Spinal cord (tissue), 10 donors: ENCODE measurements around the gene WSCD1. TPM values are rescaled to one million over a fixed set of nuclear protein-coding genes. Genes with fewer than 3 reads are reported as not detected.

Experiments
- DNase-seq, 6 donors: peaks; one replicate each; pipeline versions ENCODE4 v3.0.0 to v3.0.0-alpha.2; 2013 to 2015; ENCODE audit warnings: low spot score in 6 of 6, low read depth in 4 of 6
- H3K27ac ChIP-seq: one replicate; pipeline ENCODE4 v1.5.1; 2013; ENCODE audit warnings: low read depth, low read length, control low read depth
- H3K27me3 ChIP-seq: one replicate; pipeline ENCODE4 v1.6.1; 2013; ENCODE audit warnings: low read length; ENCODE audit not compliant: control insufficient read depth, insufficient read depth
- H3K36me3 ChIP-seq: one replicate; pipeline ENCODE4 v1.6.1; 2013; ENCODE audit warnings: low read length; ENCODE audit not compliant: control insufficient read depth, insufficient read depth
- H3K4me1 ChIP-seq: one replicate; pipeline ENCODE4 v1.6.1; 2013; ENCODE audit warnings: low read length; ENCODE audit not compliant: control insufficient read depth, insufficient read depth
- H3K4me3 ChIP-seq: one replicate; pipeline ENCODE4 v1.5.1; 2013; ENCODE audit warnings: low read depth, low read length, control low read depth
- H3K9me3 ChIP-seq: one replicate; pipeline ENCODE4 v1.6.1; 2013; ENCODE audit warnings: low read length; ENCODE audit not compliant: control insufficient read depth, insufficient read depth
- WGBS: methylation state at CpG from one replicate; pipeline ENCODE4 v1.1.5; 2013; ENCODE audit warnings: missing lambda C conversion rate; ENCODE audit not compliant: insufficient coverage; 5-methylcytosine and 5-hydroxymethylcytosine counted together
- polyA plus RNA-seq, 2 donors: library from polyadenylated mRNA; unstranded; fragments of 120-200 nt; gene quantifications; one replicate each; pipeline ENCODE4 v1.2.1, GENCODE V29; 2013; ENCODE audit not compliant: insufficient read length in 2 of 2
- total RNA-seq, 2 donors: library from RNA; depleted of rRNA in 1 of 2; stranded (reverse); fragments of 120-200 nt in 1 of 2; fragments of >200 nt in 1 of 2; gene quantifications; one replicate each; pipeline versions ENCODE4 v1.2.3 to v1.2.4, GENCODE V29; 2013 to 2014
- donor health status: healthy.

WSCD1 gene
- total and polyA plus RNA-seq, 4 donors, result 24.1 to 69.2 (median 46.0) TPM

- H3K27ac ChIP-seq, result no peak overlapping the region
- H3K36me3 ChIP-seq, result no peaks in the 10 kb centered on the region
- H3K27me3 ChIP-seq, result no peaks in the 10 kb centered on the region
- no peaks in the 10 kb centered on the region for H3K9me3 ChIP-seq
- 100% methylated on average over 3 of the region's 3 CpGs for WGBS
- H3K4me1 ChIP-seq, result peaks cover 4% of the 10 kb centered on the region
- H3K4me3 ChIP-seq, result no peak overlapping the region
- no peak for DNase-seq
These were observed 15.8 kb upstream of the WSCD1 start for GRCh38 chr17:6054372-6054771.

GRCh38 chr17:6056104-6056503, 14.1 kb upstream of the WSCD1 start:
- WGBS, result 91% methylated on average over 1 of the region's 2 CpGs
- Histone ChIP-seq H3K4me1 (peaks cover 4% of the 10 kb centered on the region), H3K36me3 (no peaks in the 10 kb centered on the region), H3K27ac (no peak overlapping the region), H3K9me3 (no peaks in the 10 kb centered on the region), H3K4me3 (no peak overlapping the region), H3K27me3 (no peaks in the 10 kb centered on the region)
- DNase-seq, result no peak

GRCh38 chr17:6057562-6057961, 12.6 kb upstream of the WSCD1 start:
- Histone ChIP-seq H3K27ac (no peak overlapping the region), H3K9me3 (no peaks in the 10 kb centered on the region)
- WGBS, result 57% methylated on average over 7 of the region's 8 CpGs

DNA sequence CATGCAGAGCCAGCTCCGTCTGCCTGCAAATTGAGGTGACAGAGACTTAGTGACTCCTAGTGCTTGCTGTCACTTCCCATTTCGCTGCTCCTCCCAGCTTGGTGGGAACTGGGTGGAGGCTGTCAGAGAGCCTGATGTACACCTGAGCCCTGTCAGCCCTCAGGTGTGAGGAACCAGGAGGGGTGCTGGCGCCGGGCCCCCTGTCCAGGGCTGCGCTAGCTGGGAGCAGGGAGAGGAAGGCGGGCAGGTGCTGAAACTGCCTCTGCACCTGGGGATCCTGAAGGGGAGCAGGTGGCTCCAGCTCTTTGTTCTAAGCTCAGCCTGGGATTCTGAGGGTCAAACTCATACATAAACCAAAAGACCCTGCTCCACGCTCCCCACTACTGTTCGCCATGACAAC, 10.8 kb upstream of the WSCD1 start:
- 91% methylated on average over 8 of the region's 8 CpGs for WGBS
- H3K4me3 ChIP-seq, result no peak overlapping the region
- no peaks in the 10 kb centered on the region for H3K27me3 ChIP-seq
- no peak overlapping the region for H3K27ac ChIP-seq
- H3K36me3 ChIP-seq, result no peaks in the 10 kb centered on the region
- DNase-seq, result no peak
- no peaks in the 10 kb centered on the region for H3K9me3 ChIP-seq
- peaks cover 4% of the 10 kb centered on the region for H3K4me1 ChIP-seq

More at GRCh38 chr17:6057562-6057961, 12.6 kb upstream of the WSCD1 start:
- Histone ChIP-seq H3K4me3 (no peak overlapping the region), H3K27me3 (no peaks in the 10 kb centered on the region), H3K36me3 (no peaks in the 10 kb centered on the region), H3K4me1 (peaks cover 4% of the 10 kb centered on the region)
- no peak for DNase-seq

DNA sequence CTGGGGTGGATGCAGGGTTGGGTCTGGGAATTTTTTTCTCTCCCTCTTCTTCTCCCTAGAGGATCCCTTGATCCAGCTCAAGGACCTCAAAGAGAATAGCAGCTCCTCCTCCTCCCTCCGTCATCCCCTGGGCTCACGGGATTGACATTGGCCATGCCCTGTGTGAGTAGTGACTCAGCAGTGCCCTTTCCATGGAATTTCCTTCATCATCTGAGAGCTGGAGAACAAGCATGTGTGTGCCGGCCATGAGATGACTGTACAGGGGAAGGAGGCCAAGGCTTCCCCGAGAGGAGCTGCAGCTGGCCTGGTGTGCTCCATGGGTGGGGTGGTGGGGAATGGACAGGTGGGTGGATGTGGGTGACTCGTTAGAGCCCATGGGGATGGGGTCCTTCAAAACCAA, 8.9 kb upstream of the WSCD1 start:
- no peak overlapping the region for H3K4me3 ChIP-seq
- WGBS, result 85% methylated on average over 5 of the region's 5 CpGs

GRCh38 chr17:6064868-6065267, 5.3 kb upstream of the WSCD1 start:
- peak in 1 of 6 donors; percentile 59 for DNase-seq
- WGBS, result 64% methylated on average over 6 of the region's 6 CpGs
- no peak overlapping the region for H3K4me3 ChIP-seq

More for the DNA sequence above, 8.9 kb upstream of the WSCD1 start:
- Histone ChIP-seq H3K9me3 (no peaks in the 10 kb centered on the region), H3K27ac (no peak overlapping the region), H3K36me3 (no peaks in the 10 kb centered on the region), H3K27me3 (no peaks in the 10 kb centered on the region), H3K4me1 (peaks cover 4% of the 10 kb centered on the region)
- no peak for DNase-seq

GRCh38 chr17:6065351-6065750, 4.8 kb upstream of the WSCD1 start:
- 89% methylated on average over 4 of the region's 7 CpGs for WGBS

More at GRCh38 chr17:6064868-6065267, 5.3 kb upstream of the WSCD1 start:
- Histone ChIP-seq H3K4me1 (peaks cover 13% of the 10 kb centered on the region), H3K27ac (no peak overlapping the region), H3K9me3 (no peaks in the 10 kb centered on the region), H3K27me3 (no peaks in the 10 kb centered on the region), H3K36me3 (no peaks in the 10 kb centered on the region)

GRCh38 chr17:6066183-6066948, 3.8 kb upstream of the WSCD1 start:
- H3K36me3 ChIP-seq, result no peaks in the 10 kb centered on the region
- 92% methylated on average over 10 of the region's 10 CpGs for WGBS
- peaks cover 20% of the 10 kb centered on the region for H3K4me1 ChIP-seq
- H3K9me3 ChIP-seq, result no peaks in the 10 kb centered on the region
- H3K4me3 ChIP-seq, result no peak overlapping the region
- no peak for DNase-seq
- no peak overlapping the region for H3K27ac ChIP-seq
- H3K27me3 ChIP-seq, result no peaks in the 10 kb centered on the region

More at GRCh38 chr17:6065351-6065750, 4.8 kb upstream of the WSCD1 start:
- no peaks in the 10 kb centered on the region for H3K36me3 ChIP-seq
- H3K9me3 ChIP-seq, result no peaks in the 10 kb centered on the region
- H3K27me3 ChIP-seq, result no peaks in the 10 kb centered on the region
- peaks cover 14% of the 10 kb centered on the region for H3K4me1 ChIP-seq
- H3K4me3 ChIP-seq, result no peak overlapping the region
- no peak overlapping the region for H3K27ac ChIP-seq
- no peak for DNase-seq

DNA sequence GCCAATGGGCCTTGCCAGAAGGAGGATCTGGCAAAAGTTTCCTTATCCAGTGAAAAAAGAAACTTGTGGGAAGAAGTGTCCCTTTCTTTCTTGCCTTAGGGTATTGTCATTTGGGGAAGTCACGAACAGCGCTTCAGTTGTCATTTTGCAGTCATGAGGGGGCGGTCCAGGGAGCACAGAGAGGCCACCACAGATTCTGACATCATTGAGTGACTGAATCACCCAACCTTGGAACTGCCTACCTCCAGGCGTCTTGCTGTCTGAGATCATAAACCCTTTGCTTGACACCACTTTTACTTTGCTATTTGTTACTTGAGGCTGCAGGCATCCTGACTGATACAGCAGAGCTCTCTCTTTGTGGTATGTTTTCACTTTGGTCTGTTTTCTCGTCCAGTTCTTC, 3.1 kb upstream of the WSCD1 start:
- no peaks in the 10 kb centered on the region for H3K9me3 ChIP-seq
- DNase-seq, result no peak
- no peak overlapping the region for H3K27ac ChIP-seq
- no peak overlapping the region for H3K4me3 ChIP-seq
- H3K27me3 ChIP-seq, result no peaks in the 10 kb centered on the region
- H3K4me1 ChIP-seq, result peaks cover 27% of the 10 kb centered on the region
- H3K36me3 ChIP-seq, result peaks cover 1% of the 10 kb centered on the region
- WGBS, result 71% methylated on average over 4 of the region's 5 CpGs

DNA sequence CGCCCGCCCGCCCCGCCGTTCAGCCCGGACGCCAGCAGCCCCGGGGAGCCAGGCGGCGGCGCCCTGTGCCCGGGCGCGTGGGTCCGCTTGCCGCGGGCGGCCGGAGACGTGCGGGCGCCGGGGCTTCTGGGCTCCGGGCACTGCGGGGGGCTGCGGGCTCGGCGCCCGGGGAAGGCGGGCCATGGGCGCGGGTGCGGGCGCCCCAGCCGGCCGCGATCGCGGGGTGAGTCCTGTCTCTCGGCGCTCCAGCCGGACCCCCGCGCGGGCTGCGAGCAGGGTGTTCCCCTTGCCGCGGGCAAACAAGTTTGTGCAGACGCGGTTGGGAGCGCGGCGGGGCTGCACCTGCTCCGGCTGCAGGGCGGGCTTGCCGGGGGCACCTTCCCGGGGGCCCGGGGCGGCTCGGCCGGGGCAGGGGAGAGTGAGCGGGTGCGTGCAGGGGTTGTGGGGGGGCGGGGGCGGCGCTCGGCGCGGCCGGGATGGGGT, 292 bp downstream of the WSCD1 start:
- H3K27ac ChIP-seq, result no peak overlapping the region
- no peaks in the 10 kb centered on the region for H3K27me3 ChIP-seq
- H3K4me1 ChIP-seq, result peaks cover 57% of the 10 kb centered on the region
- H3K4me3 ChIP-seq, result peak overlapping the region; percentile 63
- no peak for DNase-seq
- under 1% methylated on average over 68 of the region's 70 CpGs for WGBS
- H3K36me3 ChIP-seq, result peaks cover 12% of the 10 kb centered on the region
- no peaks in the 10 kb centered on the region for H3K9me3 ChIP-seq
